K562 (cell line): ENCODE measurements around the gene STAT6. TPM values are rescaled to one million over a fixed set of nuclear protein-coding genes. Genes with fewer than 3 reads are reported as not detected.
A peak's percentile ranks its signal among the peaks of the same experiment; 100 is the strongest.

Source experiments
- CTCFL ChIP-seq: IDR thresholded peaks from 2 replicates; pipeline ENCODE4 v1.6.1; 2011; ENCODE audit warnings: borderline replicate concordance, low read depth, mild to moderate bottlenecking, moderate library complexity, low read length; ENCODE audit not compliant: insufficient read depth, poor library complexity, severe bottlenecking
- ETV1 ChIP-seq: fragments of 450-650 bp; conservative IDR thresholded peaks from 2 replicates; pipeline ENCODE4 v1.6.1; 2016; ENCODE audit warnings: missing genetic modification characterization, control low read depth, low read depth, missing compliant biosample characterization
- JUND ChIP-seq, 2 experiments: IDR thresholded peaks; 2 replicates in 1 of 2; 3 replicates in 1 of 2; pipeline ENCODE4 v1.6.1; 2011; ENCODE audit warnings: borderline replicate concordance in 2 of 2, low read depth in 2 of 2, low read length in 2 of 2, improper control_type of control experiment in 1 of 2, missing biosample characterization in 1 of 2, missing genetic modification characterization in 1 of 2, missing genetic modification reagents in 1 of 2
- KDM5B ChIP-seq: fragments of 200-600 bp; sonication (generic); IDR thresholded peaks from 2 replicates; pipeline ENCODE4 v1.6.1; 2012; ENCODE audit warnings: low read depth, mild to moderate bottlenecking, moderate library complexity, low read length, control low read depth, inconsistent platforms; ENCODE audit not compliant: insufficient replicate concordance
- KLF16 ChIP-seq: IDR thresholded peaks from 2 replicates; pipeline ENCODE4 v1.6.1; 2016; ENCODE audit warnings: antibody characterized with exemption
- NFRKB ChIP-seq: fragments of 450-650 bp; IDR thresholded peaks from 2 replicates; pipeline ENCODE4 v1.6.1; 2016; ENCODE audit warnings: low read depth
- NKRF ChIP-seq: fragments of 450-650 bp; IDR thresholded peaks from 2 replicates; pipeline ENCODE4 v1.6.1; 2016; ENCODE audit warnings: borderline replicate concordance
- PKNOX1 ChIP-seq: fragments of 450-650 bp; IDR thresholded peaks from 2 replicates; pipeline ENCODE4 v1.6.1; 2016
- RB1 ChIP-seq: fragments of 450-650 bp; IDR thresholded peaks from 2 replicates; pipeline ENCODE4 v1.6.1; 2017; ENCODE audit warnings: low read depth, mild to moderate bottlenecking
- RBFOX2 ChIP-seq: fragments of 200-400 bp; formaldehyde crosslinking; IDR thresholded peaks from 2 replicates; pipeline ENCODE4 v1.6.1; 2017; ENCODE audit warnings: low read depth, mild to moderate bottlenecking, low read length, moderate library complexity
- SAP30 ChIP-seq: fragments of 200-600 bp; sonication (generic); IDR thresholded peaks from 2 replicates; pipeline ENCODE4 v1.6.1; 2012; ENCODE audit warnings: borderline replicate concordance, low read depth, mild to moderate bottlenecking, moderate library complexity, low read length, control low read depth, inconsistent platforms; ENCODE audit not compliant: insufficient read depth, poor library complexity, severe bottlenecking
- THRB ChIP-seq: fragments of 450-650 bp; formaldehyde crosslinking; conservative IDR thresholded peaks from 2 replicates; pipeline ENCODE4 v1.4.0; 2022; ENCODE audit warnings: mild to moderate bottlenecking, missing genetic modification characterization
- ZNF124 ChIP-seq: sonication (generic); formaldehyde crosslinking; IDR thresholded peaks from 2 replicates; pipeline ENCODE4 v1.8.1; 2022; ENCODE audit warnings: missing genetic modification reagents
- ZNF589 ChIP-seq: fragments of 200-800 bp; sonication (Bioruptor generic); IDR thresholded peaks from 2 replicates; pipeline ENCODE4 v1.6.1; 2016; ENCODE audit warnings: low read depth, missing genetic modification characterization, missing compliant biosample characterization
- polyA plus RNA-seq, 8 experiments: library from polyadenylated mRNA; depleted of rRNA in 4 of 8; stranded (reverse) in 5 of 8; unstranded in 3 of 8; fragments of >200 nt; fragmentation: Nextera tagmentation in 2 of 8; fragmentation: Illumina TruSeq in 1 of 8; extraction: Ambion mirVana in 2 of 8; extraction: Trizol in 1 of 8; gene quantifications; 2 replicates each; pipeline versions ENCODE4 v1.2.1 to v1.2.3, GENCODE V29; 2011 to 2014; ENCODE audit warnings: inconsistent platforms in 1 of 8, missing spikeins in 1 of 8
- total RNA-seq, 7 experiments: library from RNA; depleted of rRNA in 6 of 7; stranded (reverse); fragments of >200 nt in 6 of 7; fragmentation: Illumina TruSeq in 2 of 7; extraction: Trizol in 2 of 7; gene quantifications; 2 replicates each; pipeline versions ENCODE4 v1.2.1 to v1.2.3, GENCODE V29; 2011 to 2021; ENCODE audit warnings: low replicate concordance in 1 of 7
- TF ChIP-seq, protein P1 (sequence below), 3 experiments: fragments of 200-800 bp in 1 of 3; sonication (Bioruptor generic) in 1 of 3; sonication (generic) in 1 of 3; formaldehyde crosslinking in 1 of 3; IDR thresholded peaks; 2 replicates each; pipeline versions ENCODE4 v1.6.1 to v1.8.0; 2016 to 2022; ENCODE audit warnings: mild to moderate bottlenecking in 2 of 3, missing compliant biosample characterization in 2 of 3, missing genetic modification characterization in 2 of 3, missing genetic modification reagents in 1 of 3

The STAT6 gene
- total and polyA plus RNA-seq, 9 of the 15 experiments (the other 6 are each of a cell fraction or from before 2014, with no cell fraction given): 2.4 to 49.5 (median 26.5) TPM

DNA sequence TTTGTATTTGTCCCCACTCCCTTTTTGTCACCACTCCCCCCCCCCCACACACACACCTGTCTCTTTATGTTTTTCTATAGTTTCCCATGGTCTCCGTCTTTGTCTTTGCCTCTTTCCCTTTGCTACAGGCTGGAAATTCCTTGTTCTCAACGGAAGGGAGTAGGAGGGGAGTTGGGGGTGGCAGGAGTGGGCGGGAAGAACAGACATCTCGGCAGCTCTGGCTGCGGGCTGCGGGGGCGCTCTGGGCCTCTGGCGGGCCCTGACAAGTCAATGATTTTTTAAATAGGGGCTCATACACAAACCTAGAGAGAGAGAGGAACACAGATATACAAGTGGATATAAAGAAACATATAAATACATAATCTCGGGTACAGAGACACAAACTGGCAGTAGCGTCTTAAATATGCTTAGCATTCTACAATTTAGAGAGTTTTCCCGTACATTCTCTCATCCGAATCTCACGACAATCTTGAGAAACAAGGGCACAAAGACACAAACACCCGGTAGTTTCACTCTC, 24.6 kb downstream of the STAT6 start (continued):
- no peak; the same call in 1 of the 2 replicates for TF ChIP-seq THRB (CRISPR knock-in tag)
- TF ChIP-seq NKRF: peak; percentile 17; the same call in 1 of the 2 replicates
- peak; percentile 27; the same call in 1 of the 2 replicates for TF ChIP-seq PKNOX1
- TF ChIP-seq RB1: peak; percentile 38; the same call in 1 of the 2 replicates
- 0 out of 2 replicates have a peak, but pooled peaks have one; percentile 1 for TF ChIP-seq ETV1 (tag)
- no peak for TF ChIP-seq RBFOX2
- TF ChIP-seq CTCFL: peak; percentile 25
- TF ChIP-seq NFRKB: peak; percentile 29; the same call in 1 of the 2 replicates
- 0 out of 2 replicates have a peak, but pooled peaks have one; percentile 1 for TF ChIP-seq JUND (IDR thresholded peaks at IDR 0.05; ENCODE audit: borderline replicate concordance, low read depth, low read length)
- TF ChIP-seq JUND (tag; IDR thresholded peaks at IDR 0.05; ENCODE audit: borderline replicate concordance, low read depth, low read length): no peak
- 0 out of 2 replicates have a peak, but pooled peaks have one; percentile 17 for TF ChIP-seq ZNF589 (CRISPR knock-in tag)
- peak; percentile 12 for TF ChIP-seq KDM5B
- 0 out of 2 replicates have a peak, but pooled peaks have one; percentile 25 for TF ChIP-seq KLF16
- TF ChIP-seq SAP30: peak; percentile 26
- no peak for TF ChIP-seq ZNF124
- TF ChIP-seq, protein P1, sequence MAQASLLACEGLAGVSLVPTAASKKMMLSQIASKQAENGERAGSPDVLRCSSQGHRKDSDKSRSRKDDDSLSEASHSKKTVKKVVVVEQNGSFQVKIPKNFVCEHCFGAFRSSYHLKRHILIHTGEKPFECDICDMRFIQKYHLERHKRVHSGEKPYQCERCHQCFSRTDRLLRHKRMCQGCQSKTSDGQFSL (CRISPR knock-in tag; IDR thresholded peaks at IDR 0.05): 0 out of 2 replicates have a peak, but pooled peaks have one; percentile 51
- TF ChIP-seq, protein P1 (tag; IDR thresholded peaks at IDR 0.05): 0 out of 4 replicates have a peak, but pooled peaks of 1 of the 2 experiments have one; percentile 75
